HepG2 (cell line): ENCODE data around the gene TNP2. TPM values are rescaled to one million over a fixed set of nuclear protein-coding genes. Genes with fewer than 3 reads are reported as not detected.

ENCODE experiments used
- BRD4 ChIP-seq: sonication (generic); formaldehyde crosslinking; IDR thresholded peaks from 2 replicates; pipeline ENCODE4 v1.4.0; 2020; ENCODE audit warnings: missing genetic modification reagents
- ELK4 ChIP-seq: sonication (generic); formaldehyde crosslinking; IDR thresholded peaks from 2 replicates; pipeline ENCODE4 v1.9.0; 2021; ENCODE audit warnings: missing genetic modification reagents, borderline replicate concordance
- PRPF4 ChIP-seq: fragments of 200-400 bp; formaldehyde crosslinking; IDR thresholded peaks from 2 replicates; pipeline ENCODE4 v1.6.1; 2016; ENCODE audit warnings: low read length, low read depth; ENCODE audit not compliant: poor library complexity, severe bottlenecking
- RNF2 ChIP-seq: fragments of 450-650 bp; conservative IDR thresholded peaks from 2 replicates; pipeline ENCODE4 v1.6.1; 2016; ENCODE audit warnings: low read depth
- TSC22D2 ChIP-seq: sonication (generic); formaldehyde crosslinking; IDR thresholded peaks from 2 replicates; pipeline ENCODE4 v1.5.1; 2020; ENCODE audit warnings: missing genetic modification reagents, mild to moderate bottlenecking, borderline replicate concordance
- ZNF12 ChIP-seq: sonication (generic); formaldehyde crosslinking; IDR thresholded peaks from 2 replicates; pipeline ENCODE4 v1.5.0; 2020; ENCODE audit warnings: missing genetic modification reagents
- ZNF3 ChIP-seq: IDR thresholded peaks from 2 replicates; pipeline ENCODE4 v1.7.0; 2017; ENCODE audit warnings: inconsistent platforms
- ZNF34 ChIP-seq: sonication (generic); formaldehyde crosslinking; IDR thresholded peaks from 2 replicates; pipeline ENCODE4 v1.4.0; 2020; ENCODE audit warnings: mild to moderate bottlenecking, missing genetic modification reagents, borderline replicate concordance
- ZNF343 ChIP-seq: sonication (generic); formaldehyde crosslinking; IDR thresholded peaks from 2 replicates; pipeline ENCODE4 v1.4.0; 2020; ENCODE audit warnings: mild to moderate bottlenecking, missing genetic modification reagents
- ZNF367 ChIP-seq: sonication (generic); formaldehyde crosslinking; IDR thresholded peaks from 2 replicates; pipeline ENCODE4 v1.4.0; 2020; ENCODE audit warnings: missing genetic modification reagents, borderline replicate concordance
- ZNF44 ChIP-seq: sonication (generic); formaldehyde crosslinking; IDR thresholded peaks from 2 replicates; pipeline ENCODE4 v1.5.1; 2020; ENCODE audit warnings: mild to moderate bottlenecking, missing genetic modification reagents
- ZNF576 ChIP-seq: sonication (generic); formaldehyde crosslinking; IDR thresholded peaks from 2 replicates; pipeline ENCODE4 v1.4.0; 2020; ENCODE audit warnings: mild to moderate bottlenecking, missing genetic modification reagents
- ZNF580 ChIP-seq: IDR thresholded peaks from 2 replicates; pipeline ENCODE4 v1.6.1; 2016; ENCODE audit warnings: low read depth, borderline replicate concordance
- polyA plus RNA-seq, 8 experiments: library from polyadenylated mRNA; depleted of rRNA in 3 of 8; stranded (reverse) in 7 of 8; unstranded in 1 of 8; fragments of >200 nt; fragmentation: Illumina TruSeq in 4 of 8; extraction: Trizol in 4 of 8; gene quantifications; 2 replicates each; pipeline versions ENCODE4 v1.2.1 to v1.2.3, GENCODE V29; 2011 to 2016; ENCODE audit warnings: low read depth in 4 of 8, missing spikeins in 1 of 8, mixed read lengths in 1 of 8; ENCODE audit not compliant: insufficient read depth in 1 of 8
- total RNA-seq, 5 experiments: library from RNA; depleted of rRNA; stranded (reverse); fragments of >200 nt; fragmentation: Illumina TruSeq; extraction: Trizol; gene quantifications; 2 replicates each; pipeline ENCODE4 v1.2.3, GENCODE V29; 2016; ENCODE audit warnings: low read depth in 1 of 5
- TF ChIP-seq, protein P1 (sequence below): sonication (generic); formaldehyde crosslinking; IDR thresholded peaks from 2 replicates; pipeline ENCODE4 v1.4.0; 2020; ENCODE audit warnings: mild to moderate bottlenecking, missing genetic modification reagents
- TF ChIP-seq, protein P2 (sequence below): fragments of 450-650 bp; IDR thresholded peaks from 2 replicates; pipeline ENCODE4 v1.6.1; 2017; ENCODE audit warnings: mild to moderate bottlenecking

TNP2 gene
- total and polyA plus RNA-seq, 2 of the 13 experiments (the other 11 are each of a cell fraction or from before 2014, with no cell fraction given), result not detected

GRCh38 chr16:11255737-11256660 is 13.1 kb downstream of the TNP2 start, which contains the start of gene SOCS1 (continued):
- TF ChIP-seq ZNF3 (CRISPR knock-in tag) (peak; percentile 58; the same call in 1 of the 2 replicates), ZNF343 (no peak), ZNF34 (CRISPR knock-in tag) (no peak; the same call in 1 of the 2 replicates), ZNF44 (no peak; the same call in 1 of the 2 replicates), TSC22D2 (CRISPR knock-in tag) (no peak), ZNF576 (CRISPR knock-in tag) (peak; percentile 39; the same call in 1 of the 2 replicates), RNF2 (no peak), ZNF580 (CRISPR knock-in tag) (no peak), ELK4 (CRISPR knock-in tag) (no peak; the same call in 1 of the 2 replicates), PRPF4 (no peak), BRD4 (CRISPR knock-in tag) (peak; percentile 81), ZNF367 (CRISPR knock-in tag) (peak; percentile 71; the same call in 1 of the 2 replicates), ZNF12 (CRISPR knock-in tag) (no peak; the same call in 1 of the 2 replicates)
- TF ChIP-seq, protein P1, sequence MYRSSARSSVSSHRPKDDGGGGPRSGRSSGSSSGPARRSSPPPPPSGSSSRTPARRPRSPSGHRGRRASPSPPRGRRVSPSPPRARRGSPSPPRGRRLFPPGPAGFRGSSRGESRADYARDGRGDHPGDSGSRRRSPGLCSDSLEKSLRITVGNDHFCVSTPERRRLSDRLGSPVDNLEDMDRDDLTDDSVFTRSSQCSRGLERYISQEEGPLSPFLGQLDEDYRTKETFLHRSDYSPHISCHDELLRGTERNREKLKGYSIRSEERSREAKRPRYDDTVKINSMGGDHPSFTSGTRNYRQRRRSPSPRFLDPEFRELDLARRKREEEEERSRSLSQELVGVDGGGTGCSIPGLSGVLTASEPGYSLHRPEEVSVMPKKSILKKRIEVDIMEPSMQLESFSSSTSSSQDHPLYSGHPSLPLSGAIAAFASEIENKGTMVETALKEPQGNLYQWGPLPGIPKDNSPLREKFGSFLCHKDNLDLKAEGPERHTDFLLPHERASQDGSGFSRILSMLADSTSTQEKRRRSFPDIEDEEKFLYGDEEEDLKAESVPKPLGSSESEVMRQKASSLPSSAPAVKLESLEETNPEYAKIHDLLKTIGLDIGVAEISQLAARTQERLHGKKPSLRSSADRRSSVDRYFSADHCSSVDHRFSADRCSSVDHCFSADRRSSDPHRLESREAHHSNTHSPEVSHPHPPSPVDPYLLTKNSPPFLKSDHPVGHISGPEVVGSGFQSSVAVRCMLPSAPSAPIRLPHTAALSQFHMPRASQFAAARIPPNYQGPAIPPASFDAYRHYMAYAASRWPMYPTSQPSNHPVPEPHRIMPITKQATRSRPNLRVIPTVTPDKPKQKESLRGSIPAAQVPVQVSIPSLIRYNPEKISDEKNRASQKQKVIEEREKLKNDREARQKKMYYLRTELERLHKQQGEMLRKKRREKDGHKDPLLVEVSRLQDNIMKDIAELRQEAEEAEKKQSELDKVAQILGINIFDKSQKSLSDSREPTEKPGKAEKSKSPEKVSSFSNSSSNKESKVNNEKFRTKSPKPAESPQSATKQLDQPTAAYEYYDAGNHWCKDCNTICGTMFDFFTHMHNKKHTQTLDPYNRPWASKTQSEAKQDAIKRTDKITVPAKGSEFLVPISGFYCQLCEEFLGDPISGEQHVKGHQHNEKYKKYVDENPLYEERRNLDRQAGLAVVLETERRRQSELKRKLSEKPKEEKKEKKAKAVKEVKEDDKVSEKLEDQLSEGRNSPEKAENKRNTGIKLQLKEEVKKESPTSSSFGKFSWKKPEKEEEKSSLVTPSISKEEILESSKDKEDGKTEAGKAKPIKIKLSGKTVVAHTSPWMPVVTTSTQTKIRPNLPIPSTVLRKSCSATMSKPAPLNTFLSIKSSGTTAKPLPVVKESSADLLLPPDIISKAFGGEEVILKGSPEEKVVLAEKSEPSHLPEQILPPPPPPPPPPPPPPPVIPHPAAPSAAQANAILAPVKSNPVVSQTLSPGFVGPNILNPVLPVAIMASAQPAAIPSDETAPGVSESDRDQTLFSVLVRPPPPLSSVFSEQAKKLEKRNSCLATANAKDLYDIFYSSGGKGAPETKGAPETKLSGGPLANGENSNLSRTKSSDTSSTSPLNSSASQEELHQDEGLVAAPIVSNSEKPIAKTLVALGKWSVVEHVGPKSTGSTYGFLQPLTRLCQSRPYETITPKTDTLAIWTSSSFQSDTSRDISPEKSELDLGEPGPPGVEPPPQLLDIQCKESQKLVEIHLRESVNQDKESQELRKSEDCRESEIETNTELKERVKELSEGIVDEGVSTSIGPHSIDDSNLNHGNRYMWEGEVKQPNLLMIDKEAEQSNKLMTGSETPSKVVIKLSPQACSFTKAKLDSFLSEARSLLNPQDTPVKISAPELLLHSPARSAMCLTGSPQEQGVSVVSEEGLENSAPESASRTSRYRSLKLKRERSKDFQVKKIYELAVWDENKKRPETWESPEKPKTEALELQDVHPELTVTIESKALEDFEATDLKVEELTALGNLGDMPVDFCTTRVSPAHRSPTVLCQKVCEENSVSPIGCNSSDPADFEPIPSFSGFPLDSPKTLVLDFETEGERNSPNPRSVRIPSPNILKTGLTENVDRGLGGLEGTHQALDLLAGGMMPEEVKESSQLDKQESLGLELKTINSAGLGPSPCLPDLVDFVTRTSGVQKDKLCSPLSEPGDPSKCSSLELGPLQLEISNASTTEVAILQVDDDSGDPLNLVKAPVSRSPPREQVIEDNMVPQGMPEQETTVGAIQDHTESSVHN (CRISPR knock-in tag), result no peak
- TF ChIP-seq, protein P2, sequence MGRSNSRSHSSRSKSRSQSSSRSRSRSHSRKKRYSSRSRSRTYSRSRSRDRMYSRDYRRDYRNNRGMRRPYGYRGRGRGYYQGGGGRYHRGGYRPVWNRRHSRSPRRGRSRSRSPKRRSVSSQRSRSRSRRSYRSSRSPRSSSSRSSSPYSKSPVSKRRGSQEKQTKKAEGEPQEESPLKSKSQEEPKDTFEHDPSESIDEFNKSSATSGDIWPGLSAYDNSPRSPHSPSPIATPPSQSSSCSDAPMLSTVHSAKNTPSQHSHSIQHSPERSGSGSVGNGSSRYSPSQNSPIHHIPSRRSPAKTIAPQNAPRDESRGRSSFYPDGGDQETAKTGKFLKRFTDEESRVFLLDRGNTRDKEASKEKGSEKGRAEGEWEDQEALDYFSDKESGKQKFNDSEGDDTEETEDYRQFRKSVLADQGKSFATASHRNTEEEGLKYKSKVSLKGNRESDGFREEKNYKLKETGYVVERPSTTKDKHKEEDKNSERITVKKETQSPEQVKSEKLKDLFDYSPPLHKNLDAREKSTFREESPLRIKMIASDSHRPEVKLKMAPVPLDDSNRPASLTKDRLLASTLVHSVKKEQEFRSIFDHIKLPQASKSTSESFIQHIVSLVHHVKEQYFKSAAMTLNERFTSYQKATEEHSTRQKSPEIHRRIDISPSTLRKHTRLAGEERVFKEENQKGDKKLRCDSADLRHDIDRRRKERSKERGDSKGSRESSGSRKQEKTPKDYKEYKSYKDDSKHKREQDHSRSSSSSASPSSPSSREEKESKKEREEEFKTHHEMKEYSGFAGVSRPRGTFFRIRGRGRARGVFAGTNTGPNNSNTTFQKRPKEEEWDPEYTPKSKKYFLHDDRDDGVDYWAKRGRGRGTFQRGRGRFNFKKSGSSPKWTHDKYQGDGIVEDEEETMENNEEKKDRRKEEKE, result no peak
